Tibial nerve (tissue), 4 donors: ENCODE results near the gene ASPDH. TPM values are rescaled to one million over a fixed set of nuclear protein-coding genes. Genes with fewer than 3 reads are reported as not detected.

ENCODE experiments used
- DNase-seq, 2 donors: peaks; one replicate each; pipeline ENCODE4 v3.0.0-alpha.2; 2019; ENCODE audit warnings: low spot score in 2 of 2
- H3K27ac ChIP-seq, 4 donors: fragments of 200-600 bp; sonication (generic) in 3 of 4; one replicate each; pipeline ENCODE4 v1.5.1; 2017 to 2019; ENCODE audit warnings: mild to moderate bottlenecking in 1 of 4
- H3K27me3 ChIP-seq, 2 donors: fragments of 200-600 bp; sonication (generic) in 1 of 2; one replicate each; pipeline versions ENCODE4 v1.5.1 to v1.6.0; 2017 to 2019
- H3K36me3 ChIP-seq, 3 donors: fragments of 200-600 bp; sonication (generic); one replicate each; pipeline ENCODE4 v1.5.1; 2018 to 2019
- H3K4me1 ChIP-seq, 4 donors: fragments of 200-600 bp; sonication (generic) in 3 of 4; one replicate each; pipeline ENCODE4 v1.5.1; 2017 to 2019
- H3K4me3 ChIP-seq, 4 donors: fragments of 200-600 bp; sonication (generic) in 3 of 4; one replicate each; pipeline ENCODE4 v1.5.1; 2017 to 2019; ENCODE audit warnings: mild to moderate bottlenecking in 1 of 4, moderate library complexity in 1 of 4
- H3K9me3 ChIP-seq, 4 donors: fragments of 200-600 bp; sonication (generic) in 3 of 4; one replicate each; pipeline ENCODE4 v1.5.1; 2017 to 2019
- EP300 ChIP-seq, 2 donors: sonication (generic); formaldehyde crosslinking; IDR thresholded peaks; one replicate each; pipeline ENCODE4 v1.6.1; 2017; ENCODE audit warnings: antibody characterized with exemption in 2 of 2, mild to moderate bottlenecking in 1 of 2
- POLR2A ChIP-seq, 2 donors: fragments of 450-650 bp; IDR thresholded peaks; one replicate each; pipeline ENCODE4 v1.6.1; 2017; ENCODE audit warnings: antibody characterized with exemption in 2 of 2, mild to moderate bottlenecking in 2 of 2, moderate library complexity in 2 of 2
- WGBS, 2 donors: methylation state at CpG; one replicate each; pipeline ENCODE4 v1.1.5; 2018; 5-methylcytosine and 5-hydroxymethylcytosine counted together
- total RNA-seq, 4 donors: library from RNA; depleted of rRNA; stranded (reverse); fragments of >200 nt; gene quantifications; one replicate each; pipeline ENCODE4 v1.1.0, GENCODE V29; 2016
- TF ChIP-seq, protein P1 (sequence below), 5 experiments: fragments of 200-600 bp in 3 of 5; fragments of 450-650 bp in 2 of 5; sonication (generic) in 3 of 5; IDR thresholded peaks; one replicate each; pipeline ENCODE4 v1.5.1; 2016 to 2019; ENCODE audit warnings: antibody characterized with exemption in 5 of 5, mild to moderate bottlenecking in 3 of 5, moderate library complexity in 2 of 5

Gene ASPDH
- total RNA-seq, 4 donors from 2014 or later = not detected

DNA sequence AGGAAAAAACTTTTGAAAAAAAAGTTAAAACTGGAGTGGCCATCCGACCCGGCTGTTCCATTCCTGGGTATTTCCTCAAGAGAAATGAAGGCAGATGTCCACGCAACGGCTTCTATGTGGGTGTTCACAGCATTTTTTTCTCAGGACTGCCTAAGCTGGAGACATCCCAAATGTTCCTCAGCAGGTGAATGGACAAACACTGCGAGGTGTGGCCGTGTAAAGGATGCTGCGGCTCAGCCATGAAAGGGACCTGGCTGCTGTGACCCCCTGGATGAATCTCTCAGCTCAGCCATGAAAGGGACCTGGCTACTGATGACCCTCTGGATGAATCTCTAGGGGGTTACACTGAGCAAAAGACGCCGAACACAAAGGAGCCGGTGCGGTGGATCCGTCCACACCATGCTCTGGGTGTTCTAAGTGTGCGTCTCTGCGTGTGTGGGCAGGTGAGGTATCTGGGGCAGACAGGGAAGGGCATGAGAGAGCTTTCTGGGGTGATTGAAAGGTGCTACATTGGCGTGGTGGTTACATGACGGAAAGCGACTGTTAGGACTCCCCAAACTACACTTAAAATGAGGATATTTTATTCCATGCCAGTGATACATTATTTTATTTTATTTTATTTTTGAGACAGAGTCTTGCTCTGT is 7.2 kb upstream of the ASPDH start:
- no peak for DNase-seq
- Histone ChIP-seq H3K4me1 (no peaks in the 10 kb centered on the region), H3K9me3 (no peaks in the 10 kb centered on the region), H3K36me3 (no peaks in the 10 kb centered on the region), H3K27ac (no peak overlapping the region), H3K4me3 (no peak overlapping the region), H3K27me3 (no peaks in the 10 kb centered on the region)
- WGBS, 2 donors = 79 to 83% methylated on average over 17 of the region's 17 CpGs
- TF ChIP-seq POLR2A (IDR thresholded peaks at IDR 0.05) (no peak), EP300 (IDR thresholded peaks at IDR 0.05) (no peak)
- TF ChIP-seq, protein P1, sequence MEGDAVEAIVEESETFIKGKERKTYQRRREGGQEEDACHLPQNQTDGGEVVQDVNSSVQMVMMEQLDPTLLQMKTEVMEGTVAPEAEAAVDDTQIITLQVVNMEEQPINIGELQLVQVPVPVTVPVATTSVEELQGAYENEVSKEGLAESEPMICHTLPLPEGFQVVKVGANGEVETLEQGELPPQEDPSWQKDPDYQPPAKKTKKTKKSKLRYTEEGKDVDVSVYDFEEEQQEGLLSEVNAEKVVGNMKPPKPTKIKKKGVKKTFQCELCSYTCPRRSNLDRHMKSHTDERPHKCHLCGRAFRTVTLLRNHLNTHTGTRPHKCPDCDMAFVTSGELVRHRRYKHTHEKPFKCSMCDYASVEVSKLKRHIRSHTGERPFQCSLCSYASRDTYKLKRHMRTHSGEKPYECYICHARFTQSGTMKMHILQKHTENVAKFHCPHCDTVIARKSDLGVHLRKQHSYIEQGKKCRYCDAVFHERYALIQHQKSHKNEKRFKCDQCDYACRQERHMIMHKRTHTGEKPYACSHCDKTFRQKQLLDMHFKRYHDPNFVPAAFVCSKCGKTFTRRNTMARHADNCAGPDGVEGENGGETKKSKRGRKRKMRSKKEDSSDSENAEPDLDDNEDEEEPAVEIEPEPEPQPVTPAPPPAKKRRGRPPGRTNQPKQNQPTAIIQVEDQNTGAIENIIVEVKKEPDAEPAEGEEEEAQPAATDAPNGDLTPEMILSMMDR (IDR thresholded peaks at IDR 0.05) = no peak

DNA sequence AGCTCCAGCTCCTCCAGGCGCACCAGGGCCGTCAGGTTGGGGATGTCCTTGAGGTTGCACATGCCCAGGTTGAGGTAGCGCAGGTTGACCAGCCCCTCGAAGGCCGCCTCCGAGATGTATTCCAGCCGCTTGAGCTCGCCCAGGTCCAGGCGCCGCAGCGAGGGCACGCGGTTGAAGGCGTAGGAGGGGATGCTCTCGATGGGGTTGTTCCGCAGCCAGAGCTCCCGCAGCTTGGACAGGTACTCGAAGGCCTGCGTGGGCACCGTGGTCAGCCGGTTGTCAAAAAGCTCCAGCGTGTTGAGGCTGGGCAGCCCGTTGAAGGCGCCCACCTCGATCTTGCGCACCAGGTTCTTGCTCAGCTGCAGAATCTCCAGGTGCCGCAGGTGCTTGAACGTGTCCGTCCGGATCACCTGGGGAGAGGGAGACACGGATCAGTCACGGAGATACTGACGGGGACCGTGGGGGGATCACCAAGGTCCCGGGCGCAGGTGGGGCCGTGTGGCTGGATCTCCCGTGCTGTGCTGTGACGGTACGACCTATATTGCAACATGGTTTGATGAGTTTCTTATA is 5.4 kb upstream of the ASPDH start:
- WGBS, 2 donors = 96 to 97% methylated on average over 36 to 39 of the region's 40 CpGs
- no peak overlapping the region for H3K27ac ChIP-seq

DNA sequence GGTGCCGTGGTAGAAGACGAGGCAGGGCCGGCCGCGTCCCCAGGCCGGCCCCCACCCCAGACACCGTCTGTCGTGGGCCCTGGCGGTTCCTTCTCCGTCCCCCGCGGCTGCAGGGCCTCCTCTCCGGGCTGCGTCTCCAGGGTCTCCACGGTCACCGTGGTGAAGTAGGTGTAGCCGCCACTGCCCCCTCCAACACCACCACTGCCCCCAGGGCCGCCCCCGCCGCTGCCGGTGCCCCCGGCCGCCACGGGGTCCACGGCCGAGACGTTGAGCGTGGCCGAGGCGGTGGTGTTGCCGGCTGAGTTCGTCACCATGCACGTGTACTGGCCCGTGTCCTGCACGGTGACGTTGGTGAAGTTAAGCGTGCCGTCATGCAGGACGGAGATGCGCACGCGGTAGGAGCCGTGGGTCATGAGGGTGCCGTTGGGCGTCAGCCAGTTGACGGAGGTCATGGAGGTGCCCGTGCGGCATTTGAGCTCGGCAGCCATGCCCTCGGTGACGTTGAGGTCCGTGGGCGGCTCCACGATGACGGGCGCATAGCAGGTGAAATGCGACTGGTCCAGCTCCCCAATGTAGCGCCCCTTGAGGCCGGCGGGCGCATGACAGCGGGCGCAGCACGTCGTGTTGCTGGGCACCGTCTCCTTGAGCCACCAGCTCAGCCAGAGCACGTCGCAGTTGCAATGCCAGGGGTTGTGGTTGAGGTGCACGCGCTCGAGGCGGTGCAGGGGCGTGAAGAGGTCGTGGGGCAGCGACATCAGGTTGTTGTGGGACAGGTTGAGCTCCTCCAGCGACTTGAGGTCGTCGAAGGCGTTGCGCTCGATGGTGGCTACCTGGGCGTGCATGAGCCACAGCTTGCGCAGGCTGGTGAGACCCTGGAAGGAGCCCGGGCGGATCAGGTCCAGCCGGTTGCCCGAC is 4.6 kb upstream of the ASPDH start:
- H3K9me3 ChIP-seq = no peaks in the 10 kb centered on the region
- H3K4me1 ChIP-seq = no peaks in the 10 kb centered on the region
- no peak overlapping the region for H3K27ac ChIP-seq
- H3K27me3 ChIP-seq = no peaks in the 10 kb centered on the region
- no peak for TF ChIP-seq POLR2A (IDR thresholded peaks at IDR 0.05)
- TF ChIP-seq, protein P1 (IDR thresholded peaks at IDR 0.05) = no peak
- TF ChIP-seq EP300 (IDR thresholded peaks at IDR 0.05) = no peak
- no peak for DNase-seq
- no peak overlapping the region for H3K4me3 ChIP-seq
- no peaks in the 10 kb centered on the region for H3K36me3 ChIP-seq
- WGBS, 2 donors = 95% methylated on average over 67 to 87 of the region's 87 CpGs

More for the DNA sequence above, 5.4 kb upstream of the ASPDH start:
- Histone ChIP-seq H3K27me3 (no peaks in the 10 kb centered on the region), H3K4me3 (no peak overlapping the region), H3K4me1 (no peaks in the 10 kb centered on the region), H3K9me3 (no peaks in the 10 kb centered on the region), H3K36me3 (no peaks in the 10 kb centered on the region)
- DNase-seq = no peak
- no peak for TF ChIP-seq POLR2A (IDR thresholded peaks at IDR 0.05)
- TF ChIP-seq, protein P1 (IDR thresholded peaks at IDR 0.05) = no peak
- TF ChIP-seq EP300 (IDR thresholded peaks at IDR 0.05) = no peak

DNA sequence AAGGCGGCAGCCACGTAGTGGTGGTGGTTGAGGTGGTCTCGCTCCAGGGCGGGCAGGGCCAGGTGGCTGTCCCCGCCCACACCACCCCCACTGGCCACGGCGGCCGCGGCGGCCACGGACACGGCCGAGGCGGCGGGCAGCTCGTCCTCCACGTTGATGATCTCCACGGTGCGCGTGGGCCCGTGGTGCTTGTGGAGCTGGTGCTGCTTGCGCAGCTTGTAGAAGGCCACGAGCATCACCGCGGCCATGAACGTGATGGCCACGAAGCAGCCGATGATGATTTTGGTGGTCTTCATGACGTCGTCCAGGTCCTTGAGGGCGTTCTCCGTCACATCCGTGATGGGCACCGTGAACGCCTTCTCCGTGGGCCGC is 4.0 kb upstream of the ASPDH start:
- no peak for DNase-seq
- H3K9me3 ChIP-seq = no peaks in the 10 kb centered on the region
- H3K27ac ChIP-seq = no peak overlapping the region
- TF ChIP-seq, protein P1 (IDR thresholded peaks at IDR 0.05) = no peak
- TF ChIP-seq POLR2A (IDR thresholded peaks at IDR 0.05) (no peak), EP300 (IDR thresholded peaks at IDR 0.05) (no peak)
- no peak overlapping the region for H3K4me3 ChIP-seq
- 95 to 97% methylated on average over 36 to 37 of the region's 37 CpGs for WGBS, 2 donors
- peaks cover 0 to 5% (median 0%) of the 10 kb centered on the region in 4 donors for H3K4me1 ChIP-seq
- H3K27me3 ChIP-seq = no peaks in the 10 kb centered on the region
- H3K36me3 ChIP-seq = no peaks in the 10 kb centered on the region
